PC-9 (cell line): ENCODE measurements around the gene MMD2.

Experiments used
- EZH2 ChIP-seq: fragments of 200-600 bp; sonication (generic); IDR thresholded peaks from 2 replicates; pipeline ENCODE4 v1.8.0; 2017; ENCODE audit warnings: antibody characterized with exemption, low read depth
- TF ChIP-seq, protein P1 (sequence below): fragments of 200-600 bp; sonication (generic); conservative IDR thresholded peaks from 2 replicates; pipeline ENCODE4 v1.6.1; 2017; ENCODE audit warnings: mixed run types, antibody characterized with exemption, mild to moderate bottlenecking, moderate library complexity

DNA sequence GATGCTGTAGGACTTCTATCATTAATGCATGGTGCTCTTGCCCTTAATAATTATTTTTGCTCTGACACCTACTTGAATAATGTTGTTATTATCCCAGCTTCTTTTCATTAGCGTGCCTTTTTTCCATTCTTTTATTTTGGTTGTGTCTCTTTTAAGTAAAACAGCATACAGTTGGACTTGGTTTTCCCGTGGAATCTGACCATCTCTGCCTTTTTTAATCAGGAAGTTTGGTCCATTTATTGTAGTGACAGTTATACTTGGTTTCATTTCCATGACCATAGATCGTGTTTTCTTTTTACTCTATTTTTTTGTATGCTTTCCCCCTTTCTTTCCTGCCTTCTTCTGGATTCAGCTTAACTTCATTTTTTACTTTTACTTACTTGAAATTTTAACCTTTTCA lies 101.8 kb downstream of the MMD2 start:
- TF ChIP-seq EZH2 = no peak
- TF ChIP-seq, protein P1, sequence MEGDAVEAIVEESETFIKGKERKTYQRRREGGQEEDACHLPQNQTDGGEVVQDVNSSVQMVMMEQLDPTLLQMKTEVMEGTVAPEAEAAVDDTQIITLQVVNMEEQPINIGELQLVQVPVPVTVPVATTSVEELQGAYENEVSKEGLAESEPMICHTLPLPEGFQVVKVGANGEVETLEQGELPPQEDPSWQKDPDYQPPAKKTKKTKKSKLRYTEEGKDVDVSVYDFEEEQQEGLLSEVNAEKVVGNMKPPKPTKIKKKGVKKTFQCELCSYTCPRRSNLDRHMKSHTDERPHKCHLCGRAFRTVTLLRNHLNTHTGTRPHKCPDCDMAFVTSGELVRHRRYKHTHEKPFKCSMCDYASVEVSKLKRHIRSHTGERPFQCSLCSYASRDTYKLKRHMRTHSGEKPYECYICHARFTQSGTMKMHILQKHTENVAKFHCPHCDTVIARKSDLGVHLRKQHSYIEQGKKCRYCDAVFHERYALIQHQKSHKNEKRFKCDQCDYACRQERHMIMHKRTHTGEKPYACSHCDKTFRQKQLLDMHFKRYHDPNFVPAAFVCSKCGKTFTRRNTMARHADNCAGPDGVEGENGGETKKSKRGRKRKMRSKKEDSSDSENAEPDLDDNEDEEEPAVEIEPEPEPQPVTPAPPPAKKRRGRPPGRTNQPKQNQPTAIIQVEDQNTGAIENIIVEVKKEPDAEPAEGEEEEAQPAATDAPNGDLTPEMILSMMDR = no peak
